Astrocyte of the hippocampus (primary cell): Measurements from ENCODE around the gene IP6K1.
A peak's percentile ranks its signal among the peaks of the same experiment; 100 is the strongest.
"Not testable (repeated sequence)": the region's sequence is repeated elsewhere in the genome, so short reads cannot be mapped to it uniquely, and the experiment has no call there.

Experiments
- DNase-seq: peaks from one replicate; pipeline ENCODE4 v3.0.0; 2011; ENCODE audit warnings: low read depth, low spot score

The IP6K1 gene

DNA sequence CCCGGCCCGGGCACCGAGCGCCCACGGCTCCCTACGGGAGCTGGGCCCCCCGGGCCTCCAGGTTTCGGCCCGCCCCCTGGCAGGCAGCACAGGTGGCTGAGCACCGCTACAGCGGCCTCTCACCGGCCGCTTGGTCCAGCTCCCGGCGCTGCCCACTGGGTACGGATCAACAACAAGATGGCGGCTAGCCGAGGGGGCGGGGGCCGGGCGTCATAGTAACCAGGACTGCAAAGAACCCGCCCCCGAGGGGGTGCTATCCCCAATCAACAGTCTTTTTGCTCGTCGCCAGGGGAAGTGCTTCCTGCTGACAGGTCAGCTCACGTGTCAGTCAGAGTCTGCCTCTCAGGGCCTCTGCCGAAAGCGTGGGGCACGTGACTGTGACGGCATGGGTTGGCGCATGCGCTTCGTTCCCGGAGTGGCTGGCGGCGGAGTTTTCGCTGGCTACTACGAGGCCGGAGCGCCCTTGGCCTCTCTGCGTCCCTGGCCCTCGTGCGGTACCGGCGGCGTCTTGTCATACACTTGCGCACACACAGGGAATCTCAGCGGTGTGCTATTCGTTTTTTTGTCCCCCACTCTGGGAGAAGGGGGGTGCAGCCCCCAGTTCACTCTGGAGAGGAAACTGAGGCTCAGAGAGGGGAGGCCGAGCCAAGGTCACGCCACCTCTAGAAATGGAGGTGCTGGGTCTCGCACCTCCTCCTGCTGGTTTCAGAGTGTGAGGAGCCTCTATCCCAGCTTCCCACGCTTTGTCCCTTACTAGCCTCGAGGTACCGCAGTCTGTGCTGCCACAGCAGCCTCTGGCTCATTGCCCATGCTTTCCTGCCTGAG, at the start of gene IP6K1:
TSS of gene IP6K1 (minus strand) at position 186 of the 825 bp plus-strand sequence. CDS start 38,502 bp downstream, outside the sequence.
- peak; percentile 100 for DNase-seq

DNA sequence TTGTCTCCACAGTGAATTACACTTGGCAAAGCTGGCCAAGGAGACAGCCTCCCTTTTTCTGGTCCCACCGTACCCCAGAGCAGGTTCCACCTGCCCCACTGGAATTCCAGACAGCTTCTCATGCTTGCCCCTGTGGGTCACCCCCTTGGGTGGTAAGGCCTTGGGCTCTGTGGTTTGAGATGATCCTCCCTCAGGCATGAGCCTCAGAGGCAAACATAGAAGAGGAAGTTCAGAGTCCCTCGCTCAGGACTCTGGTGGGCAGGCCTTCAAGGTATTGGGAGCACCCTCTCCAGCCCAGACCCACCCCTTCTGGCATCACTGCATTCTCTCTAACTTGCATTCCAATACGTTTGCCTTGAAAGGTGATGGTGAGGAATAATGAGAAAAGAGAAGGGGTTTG, 45.0 kb upstream of the IP6K1 start:
- no peak for DNase-seq

DNA sequence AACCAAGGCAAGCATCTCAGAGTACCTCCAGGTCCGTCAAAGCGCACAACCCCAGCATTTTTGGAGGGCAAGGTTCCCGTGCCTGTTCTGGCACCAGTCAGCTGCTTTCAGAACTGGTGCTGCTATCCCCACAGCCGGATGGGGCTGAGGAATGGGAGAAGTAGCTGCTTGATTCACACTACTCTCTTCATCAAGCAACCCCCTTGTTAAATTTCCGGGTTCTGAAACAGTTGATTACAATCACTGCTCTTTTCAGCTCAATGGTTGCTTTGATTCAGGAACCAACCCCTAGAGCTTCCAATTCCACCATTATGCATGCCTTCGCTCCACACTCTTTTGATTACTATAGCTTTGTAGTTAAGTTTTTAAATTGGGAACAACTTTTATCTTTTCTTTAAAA, 39.7 kb upstream of the IP6K1 start:
- DNase-seq: no peak

DNA sequence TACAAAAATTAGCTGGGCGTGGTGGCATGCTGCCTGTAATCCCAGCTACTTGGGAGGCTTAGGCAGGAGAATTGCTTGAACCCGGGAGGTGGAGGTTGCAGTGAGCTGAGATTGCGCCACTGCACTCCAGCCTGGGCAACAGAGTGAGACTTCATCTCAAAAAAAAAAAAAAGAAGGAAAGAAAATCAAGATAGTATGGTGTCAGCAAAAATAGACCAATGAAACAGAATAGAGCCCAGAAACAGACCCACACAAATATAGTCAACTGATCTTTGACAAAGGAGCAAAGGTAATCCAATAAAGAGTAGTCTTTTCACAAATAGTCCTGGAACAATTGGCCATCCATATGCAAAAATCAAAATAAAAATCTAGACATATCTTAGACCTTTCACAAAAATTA, 36.8 kb upstream of the IP6K1 start:
- not testable (repeated sequence) for DNase-seq

DNA sequence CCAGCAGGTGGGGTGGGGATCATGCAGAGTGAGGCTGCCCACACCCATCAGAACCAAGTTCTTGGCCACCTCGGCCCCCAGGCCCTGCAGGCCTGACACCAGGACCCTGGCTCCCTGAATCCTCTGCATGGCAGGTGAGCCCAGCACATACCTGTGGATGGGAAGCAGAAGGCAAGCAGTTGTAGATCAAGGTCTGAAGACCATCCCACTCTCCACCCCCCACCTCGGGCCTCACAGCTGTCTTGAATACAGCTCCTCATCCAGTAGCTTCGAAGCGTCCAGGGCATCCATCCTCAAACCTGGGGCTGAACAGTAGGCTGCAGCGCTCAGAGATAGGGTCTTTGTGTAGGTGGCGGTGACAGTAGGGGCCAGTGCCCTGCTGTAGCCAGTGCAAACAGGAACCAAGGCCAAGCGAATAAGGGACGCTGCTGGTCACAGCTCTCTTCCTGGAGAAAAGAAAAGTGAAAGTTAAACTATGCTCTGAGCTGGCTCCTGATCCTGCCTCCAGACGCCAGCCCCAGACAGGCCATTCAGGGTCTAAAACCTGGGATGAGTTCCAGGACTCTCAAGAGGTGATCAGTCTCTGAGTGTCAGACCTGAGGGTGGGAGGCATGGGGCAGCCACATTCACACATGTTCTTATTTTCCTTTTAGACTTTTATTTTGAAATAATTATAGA, 27.3 kb upstream of the IP6K1 start, which contains the start of gene UBA7:
TSS of gene UBA7 (minus strand) at position 457 of the 678 bp plus-strand sequence. CDS start at position 291, 166 bp downstream.
- DNase-seq: peak; percentile 84

DNA sequence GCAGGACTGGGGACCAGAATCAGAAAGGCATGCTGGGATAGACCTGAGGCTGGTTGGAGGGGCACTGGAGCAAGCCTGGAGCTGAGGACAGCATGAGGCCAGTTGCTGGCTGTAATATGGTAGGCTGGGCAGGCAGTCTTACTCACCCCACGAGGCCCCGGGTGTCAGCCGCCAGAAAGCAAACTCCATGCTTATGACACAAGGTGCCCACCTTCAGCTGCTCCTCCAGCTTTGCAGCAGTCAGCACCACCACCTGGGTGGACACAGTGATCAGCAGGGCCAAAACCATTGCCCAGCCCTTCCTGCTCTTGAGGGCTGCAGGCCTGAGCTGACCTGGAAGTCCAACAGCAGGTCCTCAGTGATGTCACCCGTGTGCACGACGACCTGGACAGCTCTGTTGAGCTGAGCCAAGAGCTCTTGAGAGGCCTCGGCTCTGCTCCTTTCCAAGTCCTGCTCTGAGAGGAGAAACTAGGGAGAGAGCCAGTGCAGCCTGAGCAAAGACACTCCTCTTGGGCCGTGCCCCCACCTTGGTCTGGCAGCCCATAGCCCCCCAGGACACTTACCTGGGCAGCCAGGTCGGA, 26.7 kb upstream of the IP6K1 start:
- DNase-seq: no peak

DNA sequence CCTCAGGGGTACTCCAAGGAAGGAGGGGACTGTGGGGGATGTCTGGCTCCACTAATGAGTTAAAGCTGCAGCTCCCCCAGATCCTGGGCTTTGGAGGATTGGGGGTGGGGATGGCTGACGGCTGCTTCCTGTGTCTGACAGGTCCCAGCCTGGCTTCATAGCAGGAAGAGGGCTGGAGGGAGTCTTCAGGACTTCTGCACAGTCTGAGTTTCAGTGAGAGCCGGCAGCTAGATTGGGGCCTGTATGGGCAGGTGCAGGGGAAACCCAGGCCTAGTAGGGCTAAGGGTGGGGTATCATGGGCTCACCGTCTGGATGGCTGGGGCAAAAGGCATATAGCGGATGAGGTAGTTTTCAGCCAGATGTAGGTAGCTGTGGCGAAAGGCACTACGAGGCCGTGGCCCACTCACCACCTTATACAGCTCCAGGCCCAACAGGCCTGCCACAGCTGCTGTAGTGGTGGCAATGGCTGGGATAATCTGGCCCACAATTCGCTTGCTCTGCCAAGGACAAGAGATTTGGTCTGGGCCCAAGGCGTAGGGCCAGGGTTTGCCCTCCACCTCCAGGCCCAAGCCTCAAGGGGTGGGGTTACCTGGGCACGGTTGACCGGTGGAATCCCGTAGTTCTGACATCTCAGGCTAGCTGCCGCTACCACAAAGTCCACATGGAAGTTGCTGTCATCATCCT, 21.2 kb upstream of the IP6K1 start:
- no peak for DNase-seq

DNA sequence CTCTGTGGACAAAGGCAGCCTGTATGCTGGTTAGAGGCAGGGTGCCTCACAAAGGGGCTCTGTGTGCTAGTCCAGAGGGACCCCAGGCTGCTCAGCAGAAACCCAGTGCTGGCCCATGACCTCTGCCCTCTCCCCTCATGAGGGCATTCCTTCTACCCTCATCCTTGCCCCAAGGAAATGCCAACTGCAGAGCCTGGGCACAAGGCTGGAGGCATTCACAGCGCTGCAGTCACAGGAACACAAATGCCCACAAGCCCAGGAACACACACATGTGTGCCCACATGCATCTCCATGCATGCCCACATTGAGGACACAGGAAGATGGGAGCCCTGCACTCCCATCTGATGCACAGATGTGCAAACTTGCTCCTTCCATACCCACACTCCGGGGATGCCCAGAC, 20.5 kb upstream of the IP6K1 start:
- no peak for DNase-seq

DNA sequence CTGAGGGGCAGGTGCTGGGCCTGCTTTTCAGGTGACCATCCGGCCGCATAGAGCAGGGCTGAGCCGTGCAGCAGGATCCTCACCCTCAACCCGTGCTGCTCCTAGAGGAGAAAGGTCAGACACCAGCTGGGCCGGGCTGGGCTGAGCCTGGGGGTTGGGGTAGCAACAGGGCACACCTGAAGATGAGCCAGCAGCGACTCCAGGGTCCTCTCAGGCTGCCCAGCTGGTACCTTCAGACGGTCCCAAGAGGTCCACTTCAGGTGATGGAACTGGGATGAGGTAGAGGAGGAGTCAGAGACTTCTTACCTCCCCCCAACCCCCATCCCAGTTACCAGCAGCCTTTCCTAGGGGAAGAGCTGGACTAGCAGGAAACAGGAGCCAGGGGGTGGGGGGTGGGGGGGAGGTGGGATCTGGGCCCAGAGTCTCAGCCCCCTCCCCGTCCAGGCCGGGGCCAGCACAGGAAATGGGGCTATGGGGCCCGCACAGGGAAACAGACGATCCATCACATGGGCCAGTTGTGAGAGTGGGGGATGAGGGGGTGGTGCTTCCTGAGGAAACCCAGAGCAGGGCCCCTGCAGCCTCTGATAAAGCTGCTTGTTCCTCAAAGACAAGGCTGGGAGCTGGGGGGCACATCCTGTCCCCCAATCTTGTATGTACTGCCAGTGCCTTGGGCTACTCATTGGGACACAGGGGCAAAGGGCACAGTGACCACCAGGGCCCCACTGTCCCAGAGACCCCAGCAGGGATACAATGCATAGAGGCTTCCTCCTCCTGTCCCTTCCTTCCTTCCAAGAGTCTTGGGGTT, 19.8 kb upstream of the IP6K1 start:
- DNase-seq: no peak

DNA sequence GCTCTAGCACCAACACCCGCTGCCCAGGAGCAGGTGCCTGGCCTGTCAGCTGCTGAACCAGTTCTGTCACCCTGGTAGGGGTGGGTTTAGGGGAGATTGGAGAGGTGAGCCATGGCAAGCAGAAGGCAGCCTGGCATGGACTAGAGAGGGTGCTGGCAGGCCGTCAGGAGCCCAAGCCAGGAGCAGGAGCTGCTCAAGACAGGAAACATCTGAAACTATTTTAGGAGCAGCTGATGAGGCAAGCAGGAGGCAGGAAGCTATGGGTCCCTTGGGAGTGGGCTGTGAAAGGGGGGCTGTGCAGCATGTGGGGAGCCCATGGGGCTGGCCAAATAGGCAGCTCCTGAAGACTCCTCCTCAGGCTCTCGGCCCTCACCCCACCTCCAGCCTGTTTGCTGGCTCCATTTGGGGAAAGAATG, 19.0 kb upstream of the IP6K1 start:
- no peak for DNase-seq

DNA sequence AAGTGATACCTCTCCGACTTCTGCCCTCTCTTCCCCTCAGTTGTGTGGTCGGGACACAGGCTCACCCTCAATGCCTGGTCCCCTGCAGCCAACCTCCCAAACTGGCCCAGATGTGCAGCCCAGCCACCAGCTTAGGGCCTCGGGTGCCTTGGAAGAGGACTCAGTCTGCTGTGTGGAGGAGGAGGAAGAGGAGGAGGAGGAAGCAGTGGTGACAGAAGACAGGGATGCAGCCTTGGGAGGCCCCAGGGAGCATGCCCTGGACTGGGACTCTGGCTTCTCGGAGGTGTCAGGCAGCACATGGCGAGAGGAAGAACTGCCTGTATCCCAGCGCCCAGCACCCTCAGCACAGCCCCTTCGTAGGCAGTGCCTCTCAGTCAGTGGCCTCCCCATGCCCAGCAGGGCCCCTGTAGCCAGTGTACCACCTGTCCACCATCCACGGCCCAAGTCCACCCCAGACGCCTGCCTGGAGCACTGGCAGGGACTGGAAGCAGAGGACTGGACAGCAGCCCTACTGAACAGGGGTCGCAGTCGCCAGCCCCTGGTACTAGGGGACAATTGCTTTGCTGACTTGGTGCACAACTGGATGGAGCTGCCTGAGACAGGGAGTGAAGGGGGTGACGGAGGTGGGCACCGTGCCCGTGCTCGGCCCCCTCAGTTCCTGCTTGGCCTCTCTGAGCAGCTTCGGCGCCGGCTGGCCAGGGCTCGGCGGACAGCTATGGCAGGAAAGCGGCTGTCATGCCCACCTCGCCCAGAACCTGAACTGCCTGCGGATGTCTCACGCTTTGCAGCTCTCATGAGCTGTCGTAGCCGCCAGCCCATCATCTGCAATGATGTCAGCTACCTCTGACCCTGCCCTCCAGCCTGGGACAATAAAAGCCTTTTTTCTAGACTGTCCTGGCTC, 18.0 kb upstream of the IP6K1 start:
- no peak for DNase-seq

DNA sequence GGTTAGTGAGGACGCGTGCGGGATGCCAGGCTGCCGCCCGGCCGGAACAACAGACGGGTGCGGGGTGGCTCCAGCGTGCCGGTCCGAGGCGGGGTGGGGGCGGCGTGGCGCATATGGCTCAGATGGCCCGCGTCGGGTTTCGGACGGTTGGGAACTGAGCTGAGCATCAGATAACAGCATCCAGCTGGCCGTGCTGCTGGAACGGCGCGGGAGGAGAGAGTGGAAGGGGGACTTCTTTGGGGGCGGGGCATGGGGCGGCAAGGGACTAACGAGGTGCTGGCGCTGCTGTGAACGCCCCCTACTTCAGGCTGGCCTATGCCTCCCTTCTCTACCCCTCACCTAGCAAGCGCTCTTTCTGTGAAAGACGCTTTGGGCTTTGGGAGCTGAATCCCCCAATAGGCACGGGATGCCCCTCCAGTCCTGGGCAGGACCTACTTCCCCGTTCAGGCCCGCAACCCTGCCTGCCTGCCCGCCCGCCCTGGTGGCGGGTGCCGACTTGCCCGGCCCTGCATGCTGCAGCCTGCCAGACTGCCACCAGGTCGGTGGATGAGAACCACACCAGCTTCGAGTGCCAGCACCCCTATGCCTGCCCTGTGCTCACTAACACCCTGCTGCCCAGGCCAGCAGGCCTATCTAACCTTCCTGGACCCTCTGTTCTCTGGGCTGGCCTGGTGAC, 17.3 kb upstream of the IP6K1 start:
- DNase-seq: peak; percentile 36

DNA sequence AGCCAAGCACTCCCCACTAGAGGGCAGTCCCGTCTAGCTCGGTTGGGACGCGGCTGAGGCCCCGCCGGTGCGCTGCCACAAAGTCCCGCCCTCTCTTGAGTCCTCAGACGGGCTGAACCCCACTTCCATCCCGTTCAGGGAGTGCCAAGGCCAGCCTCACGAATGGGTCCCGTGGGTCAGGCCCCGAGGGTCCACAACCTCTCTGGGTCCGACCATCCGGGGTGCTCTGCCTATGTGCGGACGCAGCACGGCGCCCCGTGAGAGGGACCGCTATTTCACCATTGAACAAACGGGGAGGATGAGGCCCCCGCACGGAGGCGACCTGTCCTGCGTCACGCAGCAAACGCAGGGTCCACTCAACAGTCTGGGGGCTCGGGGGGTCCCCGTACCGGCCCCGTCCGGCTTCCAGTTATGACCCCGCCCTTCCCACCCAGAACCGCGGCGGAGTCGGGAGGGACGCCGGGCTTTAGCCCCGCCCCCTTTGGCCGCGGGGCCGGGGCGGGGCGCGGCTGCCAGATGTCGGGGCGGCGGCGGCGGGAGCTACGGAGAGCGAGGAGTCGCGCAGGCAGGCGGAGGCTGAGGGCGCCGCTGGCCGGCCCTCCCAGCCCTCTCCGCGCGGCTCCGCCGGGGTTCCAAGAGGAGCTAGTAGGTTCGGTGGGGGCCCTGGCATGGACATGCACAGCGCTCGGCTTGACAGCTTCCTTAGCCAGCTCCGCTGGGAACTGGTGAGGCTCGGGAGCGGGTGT, 16.6 kb upstream of the IP6K1 start, which contains the start of gene INKA1:
TSS of gene INKA1 (plus strand) at position 543 of the 746 bp plus-strand sequence. CDS start at position 675, 132 bp downstream.
- peak; percentile 93 for DNase-seq

DNA sequence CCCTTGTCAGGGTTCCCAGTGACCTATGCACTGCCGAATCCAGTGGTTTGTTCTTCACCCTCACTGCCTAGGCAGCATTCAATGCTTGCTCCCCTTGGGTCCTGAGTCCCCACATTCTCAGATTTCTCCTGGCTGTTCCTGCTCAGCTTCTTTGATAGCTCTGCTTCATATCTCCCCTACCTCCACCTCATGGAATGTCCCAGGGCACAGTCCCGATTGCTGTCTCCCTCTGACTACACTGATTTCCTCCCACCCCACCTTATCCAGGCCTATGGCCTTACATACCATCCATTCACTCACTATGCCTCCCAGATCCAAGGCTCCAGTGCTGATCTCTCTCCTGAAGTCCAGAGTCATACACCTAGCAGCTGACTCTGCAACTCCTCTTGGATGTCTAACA, 14.8 kb upstream of the IP6K1 start:
- no peak for DNase-seq

DNA sequence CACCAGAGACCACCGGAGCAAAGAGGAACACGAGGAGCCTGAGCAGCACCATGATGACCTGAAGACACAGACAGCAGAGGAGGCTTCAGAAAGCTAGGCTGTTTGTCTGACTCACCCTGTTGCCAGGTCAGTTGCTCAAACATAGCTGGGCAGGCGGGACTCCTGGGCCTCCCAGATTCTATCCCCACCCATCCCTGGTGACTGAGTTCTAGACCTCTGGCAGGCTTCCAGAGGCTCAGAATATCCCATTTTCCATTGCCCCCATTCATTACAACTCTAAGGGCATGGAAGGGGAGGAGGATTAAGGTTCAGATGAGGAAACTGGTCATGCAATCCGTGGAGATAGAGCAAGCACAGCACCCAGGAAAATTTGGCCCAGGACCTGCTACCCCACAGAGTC, 13.4 kb upstream of the IP6K1 start, which contains the start of gene CDHR4:
TSS of gene CDHR4 (minus strand) at position 113 of the 400 bp plus-strand sequence. CDS start at position 52, 61 bp downstream.
- DNase-seq: peak; percentile 33

DNA sequence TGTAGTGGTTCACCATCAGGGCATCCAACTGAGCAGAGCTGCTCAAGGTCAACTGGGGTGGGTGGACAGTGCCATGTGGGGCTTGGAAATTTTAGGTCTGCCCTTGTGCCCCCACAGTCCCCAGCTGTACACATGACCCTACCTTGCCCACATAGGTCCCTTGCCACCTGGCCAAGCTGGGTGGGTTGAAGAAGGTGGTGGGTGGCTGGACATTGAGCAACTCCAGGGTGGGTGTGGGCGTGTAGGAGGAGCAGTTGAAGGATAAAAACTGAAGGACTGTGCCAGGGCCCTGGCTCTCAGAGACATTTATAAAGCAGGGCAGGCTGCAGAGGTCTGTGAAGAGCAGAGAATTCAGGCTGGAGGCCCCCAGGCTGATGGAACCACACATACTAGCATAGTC, 12.8 kb upstream of the IP6K1 start:
- no peak for DNase-seq

DNA sequence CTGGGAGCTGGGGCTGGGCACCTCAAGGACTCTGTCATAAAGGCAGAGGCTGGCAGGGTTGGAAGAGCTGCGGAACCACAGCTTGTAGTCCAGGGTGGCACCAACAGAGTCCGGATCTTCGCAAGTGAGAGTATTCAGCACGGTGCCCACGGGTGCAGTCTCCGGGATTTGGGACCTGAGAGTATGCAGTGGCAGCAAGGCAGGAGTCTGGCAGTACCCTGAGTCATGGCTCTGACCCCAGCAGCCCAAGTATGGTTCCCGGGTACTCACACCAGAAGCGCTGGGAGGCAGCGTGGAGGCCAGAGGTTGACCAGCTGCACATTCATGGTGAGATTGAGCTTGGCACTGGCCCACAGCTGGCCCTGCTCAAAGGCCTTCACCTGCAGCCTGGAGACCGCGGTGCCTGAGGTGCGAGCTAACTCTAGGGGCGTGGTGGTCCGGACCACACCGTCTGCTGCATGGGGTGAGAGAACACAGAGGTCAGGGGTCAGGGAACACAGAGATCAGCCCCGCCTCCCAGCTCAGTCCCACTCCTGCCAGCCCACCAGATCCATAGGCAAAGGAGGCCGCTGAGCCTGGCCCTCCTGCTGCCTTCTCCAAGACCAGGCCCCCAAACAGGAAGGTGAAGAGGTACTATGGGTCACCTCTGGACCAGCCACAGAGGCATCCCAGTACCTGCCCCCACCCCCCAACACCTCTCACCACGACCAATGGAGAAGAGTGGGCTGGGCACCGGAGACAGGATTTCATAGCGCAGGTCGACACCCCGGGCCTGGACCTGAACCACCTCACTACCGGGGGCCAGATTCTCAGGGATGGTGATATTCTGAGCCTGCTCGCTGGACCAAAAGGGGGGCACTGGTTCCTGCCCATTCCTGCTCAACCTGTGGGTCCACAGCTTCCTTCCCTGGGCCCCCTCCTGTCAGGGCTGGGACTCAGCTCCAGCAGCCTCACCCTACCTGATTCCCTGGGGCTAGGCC, 8.9 kb upstream of the IP6K1 start:
- no peak for DNase-seq
